HG03439 (cell line): ENCODE measurements around the gene ZNF432.
"Not testable (repeated sequence)": the region's sequence is repeated elsewhere in the genome, so short reads cannot be mapped to it uniquely, and the experiment has no call there.

ENCODE experiments used
- ATAC-seq: cut with Tn5 transposase; IDR thresholded peaks from one replicate; pipeline ENCODE4 v1.9.1; 2021; ENCODE audit warnings: mild to moderate bottlenecking, moderate library complexity; ENCODE audit not compliant: unreplicated experiment

The ZNF432 gene

DNA sequence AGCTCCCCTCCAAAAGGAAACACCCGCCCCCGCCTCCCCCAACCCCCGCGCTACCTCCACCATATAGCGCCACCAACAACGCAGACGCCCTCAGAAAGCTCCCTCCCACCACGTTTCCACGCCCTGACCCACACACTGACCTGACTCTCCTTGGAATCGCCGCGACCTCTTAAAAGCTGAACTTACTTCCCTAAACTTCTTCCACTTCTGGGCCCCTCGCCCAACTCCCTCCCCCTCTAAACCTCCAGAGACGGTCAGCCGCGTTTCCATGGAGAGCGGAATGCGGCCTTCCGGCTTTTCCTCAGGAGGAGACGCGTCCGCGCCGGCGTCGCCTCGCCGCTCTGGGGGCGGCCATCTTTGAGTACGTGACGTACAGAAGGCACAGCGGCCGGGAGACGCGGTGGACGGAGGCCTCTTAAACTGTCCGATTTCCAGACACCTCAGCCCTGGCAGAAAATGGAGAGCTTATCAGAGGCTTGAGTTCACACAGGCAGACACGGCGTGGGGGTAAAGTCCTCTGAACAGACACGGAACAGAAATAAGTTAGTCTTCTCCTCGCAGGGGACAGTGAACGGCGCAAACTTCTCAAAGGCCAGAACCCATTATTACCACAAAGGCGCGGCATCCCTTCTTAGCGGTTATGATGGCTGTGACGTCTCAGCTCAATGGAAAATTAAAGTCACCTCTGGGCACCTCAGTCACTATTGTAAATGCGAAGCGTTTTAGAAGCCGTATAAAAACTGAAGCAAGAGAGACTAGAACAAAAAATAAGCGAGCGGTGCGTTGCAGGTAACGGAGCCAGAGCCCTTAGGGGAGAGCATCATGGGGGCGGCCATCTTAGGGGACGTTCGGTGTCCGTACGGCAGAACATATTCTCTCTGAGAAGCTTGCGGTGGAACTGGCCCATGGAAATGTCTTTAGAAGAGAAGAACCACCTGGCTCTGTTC is at the start of gene ZNF432:
TSS of gene ZNF432 (minus strand) at position 284 of the 947 bp plus-strand sequence. CDS start 1,970 bp downstream, outside the sequence.
- peak; percentile 89 for ATAC-seq

DNA sequence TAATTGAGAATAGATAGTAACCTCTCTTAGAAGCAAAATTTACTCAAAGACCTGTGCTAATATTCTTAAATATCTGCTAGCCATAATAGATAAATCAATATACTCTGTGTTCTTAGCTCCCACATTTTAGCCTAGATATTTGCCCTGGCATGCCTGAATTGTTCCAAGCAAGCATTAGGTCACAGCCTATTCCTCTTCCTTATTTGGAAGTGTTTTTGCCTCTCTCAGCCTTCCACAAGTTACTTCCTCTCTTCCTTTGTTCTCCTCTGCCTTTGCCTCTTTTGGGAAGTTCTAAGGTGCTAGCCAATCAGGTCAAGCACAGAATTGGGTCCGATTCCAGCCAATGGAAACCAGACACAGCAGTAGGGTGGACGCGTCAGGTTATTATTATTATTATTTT is 47.8 kb upstream of the ZNF432 start:
- not testable (repeated sequence) for ATAC-seq

DNA sequence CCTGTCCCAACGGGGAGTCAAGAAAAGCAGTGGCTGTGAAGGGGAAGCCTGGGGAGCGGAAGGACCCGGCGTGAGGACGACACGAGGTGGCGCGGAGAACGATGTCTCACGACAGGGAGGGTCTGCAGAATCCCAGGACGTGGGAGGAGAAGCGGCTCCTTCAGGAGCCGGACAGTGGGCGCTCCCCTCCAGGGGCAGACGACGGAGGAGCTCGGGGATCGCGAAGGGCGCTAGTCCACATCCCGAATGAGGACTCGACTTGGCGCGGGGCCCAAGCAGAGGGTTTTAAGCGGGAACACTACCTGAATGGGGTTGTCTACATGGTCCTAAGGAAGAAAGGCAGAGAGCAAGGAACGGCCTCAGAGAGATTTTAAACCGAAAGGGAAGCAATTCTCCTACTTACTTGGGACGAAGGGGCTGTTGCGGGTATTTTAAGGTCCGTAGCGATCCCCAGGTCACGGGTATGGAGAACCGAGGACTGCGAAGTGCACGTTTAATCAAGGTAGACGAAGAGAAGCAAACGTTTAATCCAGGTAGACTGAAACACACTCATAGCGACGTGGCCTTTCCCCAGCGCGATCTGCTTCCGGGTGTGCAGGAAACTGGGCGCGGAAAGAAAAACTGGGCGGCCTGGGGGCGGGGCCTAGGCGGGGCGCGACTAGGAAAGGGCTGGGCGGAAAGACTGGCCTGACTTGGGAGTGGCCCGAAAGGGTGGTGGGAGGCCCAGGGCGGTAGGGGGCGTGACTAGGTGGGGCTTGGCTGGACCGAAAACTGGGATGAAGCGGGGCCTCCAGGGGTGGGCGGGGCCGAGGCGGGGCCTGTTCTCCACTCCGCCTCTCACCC is 46.8 kb upstream of the ZNF432 start, which contains the start of gene ZNF841:
TSS of gene ZNF841 (minus strand) at position 594 of the 843 bp plus-strand sequence. CDS start 10,964 bp downstream, outside the sequence.
- peak; percentile 76 for ATAC-seq

DNA sequence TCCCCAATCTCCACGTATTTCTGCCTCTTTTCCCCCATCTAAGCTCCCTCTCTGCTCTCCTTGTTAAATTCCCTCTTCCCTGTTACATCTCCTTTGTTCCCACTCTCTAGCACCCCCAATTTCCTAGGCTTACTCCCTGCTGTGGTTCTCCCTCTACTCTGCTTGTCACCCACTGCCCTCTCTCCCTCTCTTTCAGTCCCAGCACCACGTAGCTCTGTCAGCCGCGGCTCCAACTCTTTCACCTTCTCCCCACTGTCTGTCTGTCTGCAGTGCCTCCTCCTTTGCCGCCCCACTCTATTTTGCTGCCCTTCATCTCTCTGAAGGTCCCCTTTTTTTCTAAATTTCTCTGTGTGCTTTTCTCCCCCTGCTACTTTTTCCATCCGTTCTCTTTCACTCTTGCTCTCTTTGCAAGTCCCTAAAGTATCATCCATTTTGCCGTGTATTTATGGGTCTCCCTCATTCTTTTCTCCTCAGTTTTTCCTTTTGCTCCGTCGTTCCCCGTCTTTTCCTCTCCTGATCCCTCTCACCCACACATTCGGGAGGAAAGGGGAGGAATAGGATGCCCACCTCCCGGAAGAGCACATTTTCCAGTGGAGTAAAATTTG is 46.0 kb upstream of the ZNF432 start:
- no peak for ATAC-seq

DNA sequence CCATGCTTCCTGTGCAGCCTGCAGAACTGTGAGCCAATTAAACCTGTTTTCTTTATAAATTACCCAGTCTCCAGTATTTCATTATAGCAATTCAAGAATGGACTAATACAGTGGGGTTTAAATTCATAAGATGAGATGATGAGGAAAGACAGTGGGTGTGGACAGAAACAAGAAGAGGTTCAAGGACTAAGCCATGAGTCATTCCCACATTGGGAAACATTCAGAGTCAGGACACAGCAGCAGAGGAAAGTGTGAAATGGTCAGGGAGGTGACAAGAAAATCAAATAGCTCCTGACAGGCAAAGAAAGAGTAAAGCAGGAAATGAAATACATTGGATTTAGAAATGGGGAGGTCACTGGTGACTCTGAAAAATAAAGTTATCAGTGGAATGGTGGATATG is 37.8 kb upstream of the ZNF432 start:
- ATAC-seq, result no peak

DNA sequence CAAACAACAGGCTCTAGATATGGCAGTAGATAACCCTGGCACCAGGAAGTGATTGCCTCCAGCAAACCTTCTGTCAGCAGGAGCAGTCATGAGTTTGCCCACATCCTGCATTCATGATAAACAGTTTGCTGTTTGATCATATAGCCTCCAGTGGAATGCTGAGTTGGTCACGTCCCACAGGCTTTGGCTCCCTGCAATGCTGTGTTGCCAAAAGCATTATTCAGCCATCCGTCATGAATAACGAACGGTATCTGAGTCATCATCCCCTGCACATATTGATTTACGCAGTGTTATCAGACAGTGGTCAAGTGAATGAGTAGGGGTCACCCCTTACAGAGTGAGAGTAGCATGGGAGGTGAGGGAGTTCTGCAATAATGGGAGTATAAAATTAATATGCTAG is 21.9 kb upstream of the ZNF432 start:
- no peak for ATAC-seq

DNA sequence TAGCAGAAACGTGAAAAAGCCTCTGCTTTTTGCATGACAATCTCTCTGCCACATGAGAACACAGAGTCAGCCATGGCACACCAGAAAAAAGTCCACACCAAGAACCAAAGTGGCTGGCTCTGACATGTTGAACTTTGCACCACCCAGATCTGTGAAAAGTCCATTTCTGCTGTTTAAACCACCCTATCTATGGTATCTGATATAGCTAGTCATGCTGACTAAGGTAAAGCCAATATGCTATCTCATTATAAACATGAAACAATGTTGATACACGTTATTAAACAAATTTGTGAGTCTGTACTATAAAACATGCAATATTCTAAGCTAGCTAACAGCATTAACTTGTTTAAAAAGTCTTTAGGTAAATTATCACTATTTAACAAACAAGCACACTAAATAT is 21.0 kb upstream of the ZNF432 start:
- ATAC-seq, result no peak

DNA sequence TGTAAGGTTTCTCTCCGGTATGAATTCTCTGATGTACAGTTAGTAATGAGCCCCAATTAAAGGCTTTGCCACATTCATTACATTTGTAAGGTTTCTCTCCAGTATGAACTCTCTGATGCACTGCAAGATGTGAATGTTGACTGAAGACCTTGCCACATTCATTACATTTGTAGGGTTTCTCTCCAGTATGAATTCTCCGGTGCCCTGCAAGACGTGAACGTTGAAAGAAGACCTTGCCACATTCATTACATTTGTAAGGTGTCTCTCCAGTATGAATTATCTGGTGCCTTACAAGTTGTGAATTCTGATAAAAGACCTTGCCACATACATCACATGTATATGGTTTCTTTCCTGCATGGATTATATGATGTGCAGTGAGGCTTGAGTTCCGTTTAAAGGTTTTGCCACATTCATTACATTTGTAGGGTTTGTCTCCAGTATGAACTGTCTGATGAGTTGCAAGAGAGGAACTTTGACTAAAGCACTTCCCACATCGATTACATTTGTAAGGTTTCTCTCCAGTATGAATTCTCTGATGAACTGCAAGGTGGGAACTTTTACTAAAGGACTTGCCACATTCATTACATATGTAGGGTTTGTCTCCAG is 17.7 kb upstream of the ZNF432 start:
- ATAC-seq, result no peak

DNA sequence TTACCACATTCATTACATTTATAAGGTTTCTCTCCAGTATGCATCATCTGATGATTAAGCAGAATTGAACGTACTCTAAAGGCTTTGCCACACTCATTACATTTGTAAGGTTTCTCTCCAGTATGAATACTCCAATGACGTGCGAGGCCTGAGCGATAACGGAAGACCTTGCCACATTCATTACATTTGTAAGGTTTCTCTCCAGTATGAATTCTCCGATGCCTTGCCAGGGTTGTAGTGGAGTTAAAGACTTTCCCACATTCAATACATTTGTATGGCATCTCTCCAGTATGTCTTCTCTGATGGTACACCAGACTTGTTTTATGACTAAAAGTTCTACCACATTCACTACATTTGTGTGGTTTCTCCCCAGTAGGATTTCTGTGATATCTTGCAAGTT is 16.8 kb upstream of the ZNF432 start:
- ATAC-seq, result no peak

DNA sequence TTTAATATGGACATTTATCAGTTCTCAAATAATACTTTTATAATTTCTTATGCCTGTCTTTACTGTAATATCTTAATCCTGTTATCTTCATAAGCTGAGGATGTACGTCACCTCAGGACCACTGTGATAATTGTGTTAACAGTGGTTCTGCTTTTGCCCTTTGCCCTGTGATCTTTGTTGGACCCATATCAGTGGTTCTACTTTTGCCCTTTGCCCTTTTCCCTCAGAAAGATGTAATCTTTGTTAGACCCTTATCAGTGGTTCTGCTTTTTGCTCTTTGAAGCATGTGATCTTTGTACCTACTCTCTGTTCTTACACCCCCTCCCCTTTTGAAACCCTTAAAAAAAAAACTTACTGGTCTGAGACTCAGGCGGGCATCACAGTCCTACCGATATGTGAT is 7.8 kb upstream of the ZNF432 start:
- not testable (repeated sequence) for ATAC-seq

DNA sequence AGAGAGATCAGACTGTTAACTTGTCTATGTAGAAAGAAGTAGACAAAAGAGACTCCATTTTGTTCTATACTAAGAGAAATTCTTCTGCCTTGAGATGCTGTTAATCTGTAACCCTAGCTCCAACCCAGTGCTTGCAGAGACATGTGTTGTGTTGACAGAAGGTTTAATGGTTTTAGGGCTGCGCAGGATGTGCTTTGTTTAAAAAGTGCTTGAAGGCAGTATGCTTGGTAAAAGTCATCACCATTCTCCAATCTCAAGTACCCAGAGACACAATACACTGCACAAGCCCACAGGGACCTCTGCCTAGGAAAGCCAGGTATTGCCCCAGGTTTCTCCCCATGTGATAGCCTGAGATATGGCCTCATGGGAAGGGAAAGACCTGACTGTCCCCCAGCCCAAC is 3.1 kb upstream of the ZNF432 start:
- ATAC-seq, result not testable (repeated sequence)

DNA sequence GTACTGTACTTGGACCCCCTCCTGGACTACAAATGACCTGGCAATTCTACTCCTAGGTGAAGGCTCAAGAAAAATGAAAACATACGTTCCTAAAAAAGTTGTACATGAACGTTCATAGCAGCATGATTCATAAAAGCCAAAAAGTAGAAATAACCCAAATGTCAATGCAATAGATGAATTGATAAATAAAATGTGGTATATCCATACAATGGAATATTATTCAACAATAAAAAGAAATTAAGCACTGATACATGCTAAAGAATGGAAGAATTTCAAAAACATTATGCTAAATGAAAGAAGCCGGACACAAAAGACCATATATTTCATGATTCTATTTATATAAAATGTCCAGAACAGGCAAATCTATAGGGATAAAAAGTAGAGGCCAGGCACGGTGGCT is 9.5 kb downstream of the ZNF432 start:
- no peak for ATAC-seq

DNA sequence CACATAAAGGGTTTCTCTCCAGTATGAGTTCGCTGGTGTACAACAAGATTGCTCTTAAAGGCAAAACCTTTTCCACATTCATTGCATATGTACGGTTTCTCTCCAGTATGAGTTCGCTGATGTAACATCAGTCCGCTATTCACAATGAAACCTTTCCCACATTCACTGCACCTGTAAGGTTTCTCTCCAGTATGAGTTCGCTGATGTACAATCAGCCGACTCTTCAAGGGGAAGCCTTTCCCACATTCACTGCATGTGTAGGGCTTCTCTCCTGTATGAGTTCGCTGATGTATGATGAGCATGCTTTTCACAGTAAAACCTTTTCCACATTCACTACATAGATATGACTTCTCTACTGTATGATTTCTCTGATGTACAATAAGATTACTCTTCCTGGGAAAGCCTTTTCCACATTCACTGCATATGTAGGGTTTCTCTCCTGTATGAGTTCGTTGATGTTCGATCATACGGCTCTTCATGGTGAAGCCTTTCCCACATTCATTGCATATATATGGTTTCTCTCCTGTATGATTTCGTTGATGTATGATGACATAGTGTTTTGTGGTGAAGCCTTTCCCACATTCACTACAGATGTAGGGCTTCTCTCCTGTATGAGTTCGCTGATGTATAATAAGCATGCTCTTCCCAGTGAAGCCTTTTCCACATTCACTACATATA is 14.4 kb downstream of the ZNF432 start:
- no peak for ATAC-seq

DNA sequence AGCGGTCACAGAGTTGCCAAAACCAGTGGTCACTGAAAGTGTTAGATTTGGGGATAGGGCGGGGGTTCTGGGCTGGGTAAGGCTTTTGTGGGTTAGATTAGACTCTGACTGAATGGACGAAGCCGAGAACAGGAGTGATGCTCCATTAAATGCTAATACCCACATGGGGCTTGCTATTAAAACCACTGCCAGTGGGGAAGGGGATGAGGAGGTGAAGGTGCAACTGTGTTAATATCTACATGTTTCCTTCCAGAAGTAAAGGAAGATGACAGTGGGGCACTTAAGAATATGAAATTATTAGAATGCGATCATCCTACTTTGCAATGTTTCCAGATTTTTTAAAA is 19.9 kb downstream of the ZNF432 start:
- peak; percentile 38 for ATAC-seq

DNA sequence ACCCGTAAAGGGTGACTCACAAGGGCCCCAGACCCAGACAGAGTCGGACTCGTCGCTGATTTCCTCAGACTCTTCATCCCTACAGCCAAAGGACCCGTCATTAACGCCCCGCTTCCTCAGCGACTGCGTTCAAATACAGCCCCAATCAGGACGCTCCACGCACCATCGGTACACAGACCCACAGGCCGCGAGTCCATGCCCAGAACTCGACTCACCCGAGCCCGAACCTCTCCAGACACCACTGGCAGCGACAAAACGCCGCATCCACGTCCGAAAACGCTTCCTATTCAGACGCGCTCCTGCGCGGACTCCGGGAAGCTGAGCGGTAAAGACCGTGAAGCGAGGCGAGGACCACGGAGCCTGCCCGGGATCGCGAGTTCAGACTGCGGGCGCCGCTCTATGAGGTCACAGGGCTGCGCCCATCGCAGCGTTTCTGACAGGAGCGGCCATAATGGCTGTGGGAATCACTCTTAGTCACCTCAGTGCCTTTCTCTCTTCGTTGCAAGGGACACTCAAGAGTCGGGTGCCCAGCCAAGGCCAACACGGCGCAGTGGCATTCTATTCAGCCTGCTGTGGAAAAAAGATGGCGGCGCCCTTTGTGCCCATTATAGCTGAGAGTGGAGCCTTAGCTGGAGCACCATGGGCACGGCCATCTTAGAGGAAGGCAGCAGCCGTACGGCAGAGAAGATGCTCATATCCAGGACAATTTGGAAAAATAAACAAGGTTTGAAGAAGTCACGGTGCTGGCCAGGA is 20.4 kb downstream of the ZNF432 start, which contains the start of gene ZNF614:
TSS of gene ZNF614 (minus strand) at position 353 of the 753 bp plus-strand sequence. CDS start 2,634 bp downstream, outside the sequence.
- ATAC-seq, result peak; percentile 79

DNA sequence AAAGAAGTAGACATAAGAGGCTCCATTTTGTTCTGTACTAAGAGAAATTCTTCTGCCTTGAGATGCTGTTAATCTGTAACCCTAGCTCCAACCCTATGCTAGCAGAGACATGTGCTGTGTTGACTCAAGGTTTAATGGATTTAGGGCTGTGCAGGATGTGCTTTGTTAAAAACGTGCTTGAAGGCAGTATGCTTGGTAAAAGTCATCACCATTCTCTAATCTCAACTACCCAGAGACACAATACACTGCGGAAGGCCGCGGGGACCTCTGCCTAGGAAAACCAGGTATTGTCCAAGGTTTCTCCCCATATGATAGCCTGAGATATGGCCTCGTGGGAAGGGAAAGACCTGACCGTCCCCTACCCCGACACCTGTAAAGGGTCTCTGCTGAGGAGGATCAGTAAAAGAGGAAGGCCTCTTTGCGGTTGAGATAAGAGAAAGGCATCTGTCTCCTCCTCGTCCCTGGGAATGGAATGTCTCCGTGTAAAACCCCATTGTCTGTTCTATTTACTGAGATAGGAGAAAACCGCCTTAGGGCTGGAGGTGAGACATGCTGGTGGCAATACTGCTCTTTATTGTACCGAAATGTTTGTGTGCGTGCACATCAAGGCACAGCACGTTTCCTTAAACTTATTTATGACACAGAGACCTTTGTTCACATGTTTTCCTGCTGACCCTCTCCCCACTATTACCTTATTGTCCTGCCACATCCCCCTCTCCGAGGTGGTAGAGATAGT is 22.2 kb downstream of the ZNF432 start:
- not testable (repeated sequence) for ATAC-seq

DNA sequence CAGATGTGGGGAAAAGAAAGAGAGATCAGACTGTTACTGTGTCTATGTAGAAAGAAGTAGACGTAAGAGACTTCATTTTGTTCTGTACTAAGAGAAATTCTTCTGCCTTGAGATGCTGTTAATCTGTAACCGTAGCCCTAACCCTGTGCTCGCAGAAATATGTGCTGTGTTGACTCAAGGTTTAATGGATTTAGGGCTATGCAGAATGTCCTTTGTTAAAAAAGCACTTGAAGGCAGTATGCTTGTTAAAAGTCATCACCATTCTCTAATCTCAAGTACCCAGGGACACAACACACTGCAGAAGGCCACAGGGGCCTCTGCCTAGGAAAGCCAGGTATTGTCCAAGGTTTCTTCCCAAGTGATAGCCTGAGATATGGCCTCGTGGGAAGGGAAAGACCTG is 24.2 kb downstream of the ZNF432 start:
- ATAC-seq, result not testable (repeated sequence)

DNA sequence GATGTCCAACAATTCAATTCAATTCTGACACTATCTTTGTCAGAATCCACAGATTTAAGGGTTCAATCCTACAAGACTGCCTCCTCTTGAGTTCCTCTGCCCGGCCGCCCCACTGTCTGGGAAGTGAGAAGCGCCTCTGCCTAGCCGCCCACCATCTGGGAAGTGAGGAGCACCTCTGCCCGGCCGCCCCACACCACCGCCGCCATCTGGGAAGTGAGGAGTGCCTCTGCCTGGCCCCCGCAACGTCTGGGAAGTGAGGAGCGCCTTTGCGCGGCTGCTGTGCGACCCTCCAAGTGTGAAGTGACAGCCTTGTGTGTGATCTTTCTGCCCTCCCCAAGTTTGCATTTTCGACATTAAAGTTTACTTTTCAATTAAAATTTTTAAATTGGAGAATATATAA is 26.4 kb downstream of the ZNF432 start:
- ATAC-seq, result no peak

DNA sequence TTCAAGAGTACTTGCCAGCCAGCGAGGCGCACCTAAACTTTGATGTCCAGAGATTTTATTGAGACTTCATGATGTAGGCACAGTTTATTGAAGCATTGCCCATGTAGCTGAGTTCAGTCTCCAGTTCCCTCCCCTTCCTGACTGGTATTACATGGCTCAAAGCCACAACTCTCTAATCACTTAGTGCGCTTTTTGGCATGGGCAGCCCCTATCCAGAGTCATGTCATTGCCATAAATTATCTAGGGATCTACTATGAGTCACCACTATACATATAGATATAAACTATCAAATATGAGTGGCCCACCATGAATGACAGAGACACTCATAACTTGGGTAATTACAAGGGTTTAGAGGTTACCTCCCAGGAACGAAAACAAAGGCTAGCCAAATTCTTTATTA is 28.1 kb downstream of the ZNF432 start:
- ATAC-seq, result no peak
